Stomach (tissue), 9 donors: ENCODE results near the gene NT5DC3. TPM values are rescaled to one million over a fixed set of nuclear protein-coding genes. Genes with fewer than 3 reads are reported as not detected.
A peak's percentile ranks its signal among the peaks of the same experiment; 100 is the strongest.

Source experiments
- DNase-seq, 2 donors: peaks; one replicate each; pipeline versions ENCODE4 v3.0.0 to v3.0.0-alpha.2; 2013 to 2019
- H3K27ac ChIP-seq, 5 donors: fragments of 200-600 bp in 4 of 5; sonication (generic) in 4 of 5; one replicate each; pipeline ENCODE4 v1.5.1; 2013 to 2019; ENCODE audit warnings: mild to moderate bottlenecking in 1 of 5, moderate library complexity in 1 of 5
- H3K27me3 ChIP-seq, 3 donors: fragments of 200-600 bp; sonication (generic); one replicate each; pipeline ENCODE4 v1.5.1; 2017 to 2019; ENCODE audit warnings: mixed run types in 1 of 3
- H3K36me3 ChIP-seq, 4 donors: fragments of 200-600 bp; sonication (generic); 1 replicate in 3 of 4; 2 replicates in 1 of 4; pipeline ENCODE4 v1.5.1; 2016 to 2019
- H3K4me1 ChIP-seq, 4 donors: fragments of 200-600 bp; sonication (generic); one replicate each; pipeline ENCODE4 v1.5.1; 2016 to 2019
- H3K4me3 ChIP-seq, 4 donors: fragments of 200-600 bp; sonication (generic) in 3 of 4; one replicate each; pipeline ENCODE4 v1.5.1; 2016 to 2019; ENCODE audit warnings: mild to moderate bottlenecking in 1 of 4
- H3K9me3 ChIP-seq, 4 donors: fragments of 200-600 bp; sonication (generic); one replicate each; pipeline ENCODE4 v1.5.1; 2016 to 2019
- CTCF ChIP-seq, 7 experiments: fragments of 450-650 bp in 4 of 7; fragments of 200-600 bp in 3 of 7; sonication (generic) in 3 of 7; IDR thresholded peaks; one replicate each; pipeline ENCODE4 v1.5.1; 2016 to 2019; ENCODE audit warnings: antibody characterized with exemption in 7 of 7, control low read depth in 2 of 7, mild to moderate bottlenecking in 1 of 7
- EP300 ChIP-seq: sonication (generic); formaldehyde crosslinking; IDR thresholded peaks from one replicate; pipeline ENCODE4 v1.6.1; 2017; ENCODE audit warnings: antibody characterized with exemption
- POLR2A ChIP-seq, 4 donors: fragments of 450-650 bp; IDR thresholded peaks; one replicate each; pipeline ENCODE4 v1.6.1; 2016; ENCODE audit warnings: antibody characterized with exemption in 4 of 4, control low read depth in 2 of 4, mild to moderate bottlenecking in 1 of 4, moderate library complexity in 1 of 4
- POLR2AphosphoS5 ChIP-seq, 3 donors: sonication (generic); formaldehyde crosslinking; IDR thresholded peaks; one replicate each; pipeline ENCODE4 v1.6.1; 2016; ENCODE audit warnings: antibody characterized with exemption in 3 of 3
- WGBS, 5 donors: extraction: QIAGEN DNeasy Blood & Tissue Kit in 3 of 5; methylation state at CpG; one replicate each; pipeline versions ENCODE4 v1.1.5 to v1.1.7; 2013 to 2018; 5-methylcytosine and 5-hydroxymethylcytosine counted together
- intact Hi-C: fragments of 100-400 bp; cut with DNase I; formaldehyde crosslinking; loops from one replicate; pipeline ENCODE4 v1.15.1; 2023; ENCODE audit warnings: low total_unique reads
- polyA plus RNA-seq, 3 donors: library from polyadenylated mRNA; stranded (reverse); fragments of 200-250 nt; gene quantifications; one replicate each; pipeline ENCODE4 v1.2.3, GENCODE V29; 2013
- total RNA-seq, 5 donors: library from RNA; depleted of rRNA; stranded (reverse); fragments of >200 nt; gene quantifications; one replicate each; pipeline versions ENCODE4 v1.1.0 to v1.2.3, GENCODE V29; 2014 to 2016
- donor health status: healthy with polysubstance abuse.
- donor health status: Bipolar disorder and iron deficiency.
- donor health status: healthy.

Gene NT5DC3
- total and polyA plus RNA-seq, 8 donors, result 0.76 to 42.9 (median 8.7) TPM

GRCh38 chr12:103799504-103799856 lies 41.6 kb downstream of the NT5DC3 start:
- DNase-seq, result no peak
- Histone ChIP-seq H3K9me3 (no peaks in the 10 kb centered on the region), H3K36me3 (peaks cover 4 to 32% (median 23%) of the 10 kb centered on the region in 4 donors), H3K27me3 (no peaks in the 10 kb centered on the region), H3K4me1 (peaks cover 19 to 42% (median 24%) of the 10 kb centered on the region in 4 donors), H3K27ac (peak overlapping the region in 4 of 5 donors; percentile 38 to 78 (median 71)), H3K4me3 (no peak overlapping the region)
- no peak for TF ChIP-seq CTCF (IDR thresholded peaks at IDR 0.05)
- no peak for TF ChIP-seq EP300
- TF ChIP-seq POLR2A (IDR thresholded peaks at IDR 0.05), result no peak
- TF ChIP-seq POLR2AphosphoS5 (IDR thresholded peaks at IDR 0.05), result no peak
- intact Hi-C loops, result no loop called here
- WGBS, 5 donors, result 74 to 92% (median 85%) methylated on average over 4 of the region's 4 CpGs

GRCh38 chr12:103798586-103798985 lies 42.4 kb downstream of the NT5DC3 start:
- Histone ChIP-seq H3K4me1 (peaks cover 19 to 37% (median 24%) of the 10 kb centered on the region in 4 donors), H3K27ac (peak overlapping the region in 1 of 5 donors; percentile 78), H3K36me3 (peaks cover 4 to 38% (median 30%) of the 10 kb centered on the region in 4 donors), H3K4me3 (no peak overlapping the region), H3K9me3 (no peaks in the 10 kb centered on the region), H3K27me3 (no peaks in the 10 kb centered on the region)
- intact Hi-C loops, result no loop called here
- 95 to 98% (median 95%) methylated on average over 4 of the region's 4 CpGs for WGBS, 5 donors
- TF ChIP-seq EP300 (no peak), CTCF (IDR thresholded peaks at IDR 0.05) (no peak), POLR2AphosphoS5 (IDR thresholded peaks at IDR 0.05) (no peak), POLR2A (IDR thresholded peaks at IDR 0.05) (no peak)
- no peak for DNase-seq

GRCh38 chr12:103794309-103795213 lies 46.5 kb downstream of the NT5DC3 start:
- no peaks in the 10 kb centered on the region for H3K9me3 ChIP-seq
- H3K27ac ChIP-seq, result no peak overlapping the region
- 58 to 71% (median 64%) methylated on average over 4 of the region's 4 CpGs for WGBS, 5 donors
- intact Hi-C loops, result no loop called here
- DNase-seq, result no peak
- H3K4me1 ChIP-seq, result peaks cover under 1 to 8% (median 3%) of the 10 kb centered on the region in 4 donors
- peaks cover 4 to 63% (median 52%) of the 10 kb centered on the region in 4 donors for H3K36me3 ChIP-seq
- no peaks in the 10 kb centered on the region for H3K27me3 ChIP-seq
- no peak overlapping the region for H3K4me3 ChIP-seq
- no peak for TF ChIP-seq POLR2AphosphoS5 (IDR thresholded peaks at IDR 0.05)
- no peak for TF ChIP-seq POLR2A (IDR thresholded peaks at IDR 0.05)
- TF ChIP-seq EP300, result no peak
- no peak for TF ChIP-seq CTCF (IDR thresholded peaks at IDR 0.05)

GRCh38 chr12:103793512-103794045 lies 47.5 kb downstream of the NT5DC3 start:
- Histone ChIP-seq H3K9me3 (no peaks in the 10 kb centered on the region), H3K27ac (no peak overlapping the region), H3K4me1 (no peaks in the 10 kb centered on the region), H3K4me3 (no peak overlapping the region), H3K27me3 (no peaks in the 10 kb centered on the region), H3K36me3 (peaks cover 4 to 62% (median 52%) of the 10 kb centered on the region in 4 donors)
- no peak for DNase-seq
- intact Hi-C loops, result no loop called here
- TF ChIP-seq POLR2A (IDR thresholded peaks at IDR 0.05) (no peak), CTCF (IDR thresholded peaks at IDR 0.05) (no peak), POLR2AphosphoS5 (IDR thresholded peaks at IDR 0.05) (no peak), EP300 (no peak)
- 81 to 88% (median 84%) methylated on average over 9 of the region's 9 CpGs for WGBS, 5 donors
